ENCODE measurements around the gene SAMM50. TPM values are rescaled to one million over a fixed set of nuclear protein-coding genes. Genes with fewer than 3 reads are reported as not detected.

The SAMM50 gene
- total RNA-seq, 1 experiment from 2014 or later = 79.4 TPM

- DNase-seq (ENCODE audit: low spot score) = peak; percentile 33
- in situ Hi-C loops (cut with HindIII; ENCODE audit: low sequenced_read_pairs) = no loop called here
Observed at GRCh38 chr22:44023404-44024287, 68.4 kb downstream of the SAMM50 start.

- DNase-seq (ENCODE audit: low spot score) = peak; percentile 29
- in situ Hi-C loops (cut with HindIII; ENCODE audit: low sequenced_read_pairs) = no loop called here
Observed at GRCh38 chr22:44024288-44024921, 69.2 kb downstream of the SAMM50 start, which contains the start of gene PARVB. Gene PARVB, plus strand, starts transcription at chr22:44024302. Its CDS starts 38 bp downstream, at chr22:44024340.

- in situ Hi-C loops (cut with HindIII; ENCODE audit: low sequenced_read_pairs) = no loop called here
- DNase-seq (ENCODE audit: low spot score) = peak; percentile 2
Observed at GRCh38 chr22:44025171-44026065, 70.2 kb downstream of the SAMM50 start.

- in situ Hi-C loops (cut with HindIII; ENCODE audit: low sequenced_read_pairs) = no loop called here
- no peak for DNase-seq (ENCODE audit: low spot score)
Observed at GRCh38 chr22:44026066-44026629, 70.9 kb downstream of the SAMM50 start.

- peak; percentile 4 for DNase-seq (ENCODE audit: low spot score)
- in situ Hi-C loops (cut with HindIII; ENCODE audit: low sequenced_read_pairs) = no loop called here
Observed at GRCh38 chr22:44026630-44027511, 71.6 kb downstream of the SAMM50 start.

GRCh38 chr22:44028091-44028490, 72.8 kb downstream of the SAMM50 start:
- in situ Hi-C loops (cut with HindIII; ENCODE audit: low sequenced_read_pairs) = no loop called here
- no peak for DNase-seq (ENCODE audit: low spot score)

- DNase-seq (ENCODE audit: low spot score) = no peak
- in situ Hi-C loops (cut with HindIII; ENCODE audit: low sequenced_read_pairs) = no loop called here
Observed at GRCh38 chr22:44029069-44029468, 73.8 kb downstream of the SAMM50 start.

GRCh38 chr22:44030051-44030701, 74.9 kb downstream of the SAMM50 start:
- in situ Hi-C loops (cut with HindIII; ENCODE audit: low sequenced_read_pairs) = no loop called here
- DNase-seq (ENCODE audit: low spot score) = no peak

GRCh38 chr22:44030702-44031082, 75.5 kb downstream of the SAMM50 start:
- in situ Hi-C loops (cut with HindIII; ENCODE audit: low sequenced_read_pairs) = no loop called here
- no peak for DNase-seq (ENCODE audit: low spot score)

- no peak for DNase-seq (ENCODE audit: low spot score)
- in situ Hi-C loops (cut with HindIII; ENCODE audit: low sequenced_read_pairs) = no loop called here
Observed at GRCh38 chr22:44031158-44031952, 76.1 kb downstream of the SAMM50 start.

GRCh38 chr22:44032126-44032730, 77.0 kb downstream of the SAMM50 start:
- DNase-seq (ENCODE audit: low spot score) = no peak
- in situ Hi-C loops (cut with HindIII; ENCODE audit: low sequenced_read_pairs) = no loop called here

- in situ Hi-C loops (cut with HindIII; ENCODE audit: low sequenced_read_pairs) = no loop called here
- no peak for DNase-seq (ENCODE audit: low spot score)
Observed at GRCh38 chr22:44033287-44033686, 78.0 kb downstream of the SAMM50 start.

- in situ Hi-C loops (cut with HindIII; ENCODE audit: low sequenced_read_pairs) = no loop called here
- no peak for DNase-seq (ENCODE audit: low spot score)
Observed at GRCh38 chr22:44033694-44034093, 78.5 kb downstream of the SAMM50 start.

- DNase-seq (ENCODE audit: low spot score) = peak; percentile 2
- in situ Hi-C loops (cut with HindIII; ENCODE audit: low sequenced_read_pairs) = no loop called here
Observed at GRCh38 chr22:44037519-44038375, 82.5 kb downstream of the SAMM50 start.

GRCh38 chr22:44039566-44040171, 84.4 kb downstream of the SAMM50 start:
- DNase-seq (ENCODE audit: low spot score) = no peak
- in situ Hi-C loops (cut with HindIII; ENCODE audit: low sequenced_read_pairs) = no loop called here

All from G401 (cell line).